Fibroblast of lung (primary cell): ENCODE measurements around the gene DENND5B. TPM values are rescaled to one million over a fixed set of nuclear protein-coding genes. Genes with fewer than 3 reads are reported as not detected.

Experiments
- DNase-seq, 2 donors: peaks; one replicate each; pipeline versions ENCODE4 v3.0.0 to v3.0.0-alpha.2; 2010; ENCODE audit warnings: low read depth in 2 of 2
- H2AFZ ChIP-seq: 2 replicates; pipeline ENCODE4 v1.5.1; 2012; ENCODE audit warnings: low read length, control low read depth, inconsistent platforms
- H3K27ac ChIP-seq: 2 replicates; pipeline ENCODE4 v1.5.1; 2011; ENCODE audit warnings: low read length, control low read depth; ENCODE audit not compliant: insufficient read depth
- H3K27me3 ChIP-seq: 2 replicates; pipeline ENCODE4 v1.5.1; 2011; ENCODE audit warnings: mild to moderate bottlenecking, low read length; ENCODE audit not compliant: control insufficient read depth, insufficient read depth
- H3K36me3 ChIP-seq: 2 replicates; pipeline ENCODE4 v1.5.1; 2011; ENCODE audit warnings: low read length; ENCODE audit not compliant: control insufficient read depth, insufficient read depth
- H3K4me1 ChIP-seq: 2 replicates; pipeline ENCODE4 v1.5.1; 2011; ENCODE audit warnings: low read length; ENCODE audit not compliant: control insufficient read depth, insufficient read depth; ENCODE audit errors: extremely low read depth
- H3K4me2 ChIP-seq: 2 replicates; pipeline ENCODE4 v1.5.1; 2011; ENCODE audit warnings: low read length, control low read depth; ENCODE audit not compliant: insufficient read depth; ENCODE audit errors: extremely low read depth
- H3K4me3 ChIP-seq, 4 experiments: fragments of 200-600 bp in 1 of 4; sonication (generic) in 1 of 4; replicated peaks in 1 of 4; 2 replicates each; pipeline ENCODE4 v1.5.1; 2011 to 2016; ENCODE audit warnings: low read length in 4 of 4, low read depth in 3 of 4, mild to moderate bottlenecking in 3 of 4, control low read depth in 2 of 4, inconsistent platforms in 1 of 4, mixed read lengths in 1 of 4; ENCODE audit not compliant: insufficient read depth in 1 of 4; ENCODE audit errors: control extremely low read depth in 1 of 4
- H3K79me2 ChIP-seq: 2 replicates; pipeline ENCODE4 v1.5.1; 2012; ENCODE audit warnings: mild to moderate bottlenecking, low read length, inconsistent platforms; ENCODE audit not compliant: control insufficient read depth, insufficient read depth
- H3K9ac ChIP-seq: 2 replicates; pipeline ENCODE4 v1.5.1; 2011; ENCODE audit warnings: mild to moderate bottlenecking, low read length, control low read depth; ENCODE audit not compliant: insufficient read depth
- H3K9me3 ChIP-seq: 2 replicates; pipeline ENCODE4 v1.5.1; 2012; ENCODE audit warnings: low read depth, low read length; ENCODE audit not compliant: control insufficient read depth, insufficient read depth
- H4K20me1 ChIP-seq: 2 replicates; pipeline ENCODE4 v1.5.1; 2011; ENCODE audit warnings: low read length; ENCODE audit not compliant: control insufficient read depth, insufficient read depth; ENCODE audit errors: extremely low read depth
- EZH2 ChIP-seq: IDR thresholded peaks from 2 replicates; pipeline ENCODE4 v1.5.1; 2012; ENCODE audit warnings: low read length, control low read depth, mild to moderate bottlenecking; ENCODE audit errors: missing control alignments
- polyA plus RNA-seq, 2 donors: library from polyadenylated mRNA; depleted of rRNA in 1 of 2; stranded (reverse) in 1 of 2; unstranded in 1 of 2; fragments of >200 nt; gene quantifications; 2 replicates each; pipeline ENCODE4 v1.2.1, GENCODE V29; 2011 to 2012; ENCODE audit warnings: missing spikeins in 1 of 2
- total RNA-seq: library from RNA; depleted of rRNA; stranded (reverse); fragments of >200 nt; gene quantifications from 2 replicates; pipeline ENCODE4 v1.2.1, GENCODE V29; 2014
- TF ChIP-seq, protein P1 (sequence below), 2 donors: IDR thresholded peaks in 1 of 2; conservative IDR thresholded peaks in 1 of 2; 1 replicate in 1 of 2; 2 replicates in 1 of 2; pipeline ENCODE4 v1.5.1; 2011 to 2012; ENCODE audit warnings: low read length in 2 of 2, control low read depth in 1 of 2, inconsistent platforms in 1 of 2, low read depth in 1 of 2, mild to moderate bottlenecking in 1 of 2

Gene DENND5B
- total and polyA plus RNA-seq, 2 donors (not counting 1 experiment from before 2014, with no cell fraction given): 5.3 to 6.9 TPM

DNA sequence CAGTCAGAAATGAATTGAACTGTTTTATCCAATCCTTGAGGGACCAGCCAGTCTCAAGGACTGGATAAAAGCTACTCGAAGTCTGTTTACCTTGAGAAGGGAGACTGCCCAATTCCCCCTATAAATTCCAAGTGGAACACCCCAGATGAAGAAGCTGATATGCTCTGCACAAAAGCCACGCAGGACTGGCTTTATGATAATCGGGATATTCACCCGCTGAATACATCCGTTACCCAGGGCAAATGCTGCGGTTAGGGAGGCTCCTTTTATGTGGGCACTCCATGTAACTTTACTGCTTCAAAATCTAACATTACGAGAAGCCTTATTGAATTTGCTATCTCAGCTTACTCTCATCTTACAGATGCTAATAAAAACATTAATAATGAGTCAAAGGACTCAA lies 119.1 kb downstream of the DENND5B start:
- Histone ChIP-seq H3K9me3 (no peaks in the 10 kb centered on the region), H3K4me2 (no peak overlapping the region), H4K20me1 (no peaks in the 10 kb centered on the region), H3K36me3 (no peaks in the 10 kb centered on the region), H2AFZ (no peak overlapping the region), H3K9ac (no peak overlapping the region), H3K79me2 (no peaks in the 10 kb centered on the region), H3K4me3 (no peak overlapping the region), H3K27me3 (no peaks in the 10 kb centered on the region), H3K27ac (no peak overlapping the region), H3K4me1 (no peaks in the 10 kb centered on the region)
- TF ChIP-seq EZH2: no peak
- peak in 1 of 2 donors; percentile 35 for DNase-seq

DNA sequence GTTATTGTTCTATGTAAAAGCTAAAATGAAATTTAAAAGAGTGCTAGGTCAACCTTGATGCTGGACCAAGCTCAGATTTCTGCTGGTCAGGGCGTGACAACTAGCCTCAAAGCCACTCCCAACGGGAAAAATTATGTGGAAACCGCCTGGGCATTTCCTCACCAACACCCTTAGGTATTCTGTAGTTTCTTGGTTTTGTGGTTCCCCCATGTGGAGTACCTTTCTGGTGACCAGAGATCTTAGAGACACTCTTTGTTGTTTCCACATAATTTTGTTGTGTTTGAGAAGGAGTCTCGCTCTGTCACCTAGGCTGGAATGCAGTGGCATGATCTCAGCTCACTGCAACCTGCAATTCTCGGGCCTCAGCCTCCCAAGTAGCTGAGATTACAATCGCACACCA lies 119.9 kb downstream of the DENND5B start:
- no peak for DNase-seq

DNA sequence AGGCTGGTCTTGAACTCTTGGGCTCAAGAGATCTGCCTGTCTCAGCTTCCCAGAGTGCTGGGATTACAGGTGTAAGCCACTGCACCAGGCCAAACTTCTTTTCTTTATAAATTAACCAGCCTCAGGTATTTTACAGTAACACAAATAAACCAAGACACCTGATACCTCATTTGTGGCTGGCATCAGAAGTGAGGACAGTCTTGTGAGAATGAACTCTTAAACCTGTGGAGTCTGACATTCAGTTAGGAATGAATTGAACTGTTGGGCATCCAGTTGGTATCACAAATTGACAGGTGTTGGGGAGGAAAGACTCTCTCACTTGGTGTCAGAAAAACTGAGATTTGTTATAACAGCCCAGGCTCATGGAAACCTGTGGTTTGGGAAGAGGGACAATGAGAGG lies 120.5 kb downstream of the DENND5B start:
- Histone ChIP-seq H3K27ac (no peak overlapping the region), H3K9ac (no peak overlapping the region), H2AFZ (no peak overlapping the region), H3K9me3 (no peaks in the 10 kb centered on the region), H3K36me3 (no peaks in the 10 kb centered on the region), H3K79me2 (no peaks in the 10 kb centered on the region), H4K20me1 (no peaks in the 10 kb centered on the region), H3K4me2 (no peak overlapping the region), H3K4me3 (no peak overlapping the region), H3K4me1 (no peaks in the 10 kb centered on the region), H3K27me3 (no peaks in the 10 kb centered on the region)
- TF ChIP-seq, protein P1, sequence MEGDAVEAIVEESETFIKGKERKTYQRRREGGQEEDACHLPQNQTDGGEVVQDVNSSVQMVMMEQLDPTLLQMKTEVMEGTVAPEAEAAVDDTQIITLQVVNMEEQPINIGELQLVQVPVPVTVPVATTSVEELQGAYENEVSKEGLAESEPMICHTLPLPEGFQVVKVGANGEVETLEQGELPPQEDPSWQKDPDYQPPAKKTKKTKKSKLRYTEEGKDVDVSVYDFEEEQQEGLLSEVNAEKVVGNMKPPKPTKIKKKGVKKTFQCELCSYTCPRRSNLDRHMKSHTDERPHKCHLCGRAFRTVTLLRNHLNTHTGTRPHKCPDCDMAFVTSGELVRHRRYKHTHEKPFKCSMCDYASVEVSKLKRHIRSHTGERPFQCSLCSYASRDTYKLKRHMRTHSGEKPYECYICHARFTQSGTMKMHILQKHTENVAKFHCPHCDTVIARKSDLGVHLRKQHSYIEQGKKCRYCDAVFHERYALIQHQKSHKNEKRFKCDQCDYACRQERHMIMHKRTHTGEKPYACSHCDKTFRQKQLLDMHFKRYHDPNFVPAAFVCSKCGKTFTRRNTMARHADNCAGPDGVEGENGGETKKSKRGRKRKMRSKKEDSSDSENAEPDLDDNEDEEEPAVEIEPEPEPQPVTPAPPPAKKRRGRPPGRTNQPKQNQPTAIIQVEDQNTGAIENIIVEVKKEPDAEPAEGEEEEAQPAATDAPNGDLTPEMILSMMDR (conservative IDR thresholded peaks at IDR 0.05 in 1 of 2, IDR thresholded peaks at IDR 0.05 in 1 of 2; ENCODE audit: low read depth in 1 of 2, low read length in 2 of 2): no peak
- no peak for TF ChIP-seq EZH2
- no peak for DNase-seq

More for the DNA sequence above, 119.9 kb downstream of the DENND5B start:
- Histone ChIP-seq H3K4me3 (no peak overlapping the region), H2AFZ (no peak overlapping the region), H3K4me1 (no peaks in the 10 kb centered on the region), H3K36me3 (no peaks in the 10 kb centered on the region), H3K79me2 (no peaks in the 10 kb centered on the region), H3K9me3 (no peaks in the 10 kb centered on the region), H3K4me2 (no peak overlapping the region), H3K27ac (no peak overlapping the region), H3K27me3 (no peaks in the 10 kb centered on the region), H4K20me1 (no peaks in the 10 kb centered on the region), H3K9ac (no peak overlapping the region)
- no peak for TF ChIP-seq EZH2
- TF ChIP-seq, protein P1 (conservative IDR thresholded peaks at IDR 0.05 in 1 of 2, IDR thresholded peaks at IDR 0.05 in 1 of 2; ENCODE audit: low read depth in 1 of 2, low read length in 2 of 2): no peak
